PC-9 (cell line): Measurements from ENCODE around the gene IGF2R. TPM values are rescaled to one million over a fixed set of nuclear protein-coding genes. Genes with fewer than 3 reads are reported as not detected.

Experiments used
- BruUV-seq: library from RNA; stranded (reverse); fragments of 400-500 nt; replicated peaks from 2 replicates; lab custom pipeline; 2021; lab: Mats Ljungman, UMichigan
- CTCF ChIA-PET: fragments of 300-600 bp; sonication (Branson Sonifier 250); formaldehyde crosslinking; loops from one replicate; lab custom pipeline; 2022; ENCODE audit warnings: antibody characterized with exemption; lab: Charles Lee
- POLR2A ChIA-PET: fragments of 300-600 bp; sonication (Branson Sonifier 250); formaldehyde crosslinking; loops from one replicate; lab custom pipeline; 2022; ENCODE audit warnings: antibody characterized with exemption; ENCODE audit not compliant: unreplicated experiment; lab: Charles Lee
- DNase-seq, 2 experiments: peaks; one replicate each; pipeline versions ENCODE4 v3.0.0 to v3.0.0-alpha.2; 2015 to 2022; ENCODE audit warnings: mixed read lengths in 1 of 2
- H2AFZ ChIP-seq: fragments of 200-600 bp; sonication (generic); 2 replicates; pipeline ENCODE4 v1.8.1; 2017; ENCODE audit warnings: antibody characterized with exemption
- H3F3A ChIP-seq: fragments of 200-600 bp; sonication (generic); 2 replicates; pipeline ENCODE4 v1.8.1; 2017; ENCODE audit warnings: antibody characterized with exemption, mild to moderate bottlenecking, low read depth; ENCODE audit not compliant: insufficient read depth
- H3K27ac ChIP-seq: fragments of 200-600 bp; sonication (generic); 2 replicates; pipeline ENCODE4 v1.6.1; 2016; ENCODE audit warnings: mixed run types
- H3K27me3 ChIP-seq: fragments of 200-600 bp; sonication (generic); 2 replicates; pipeline ENCODE4 v1.6.1; 2016; ENCODE audit warnings: low read depth, mixed run types; ENCODE audit not compliant: insufficient read depth
- H3K36me3 ChIP-seq: fragments of 200-600 bp; sonication (generic); 2 replicates; pipeline ENCODE4 v1.6.1; 2016; ENCODE audit warnings: low read depth, mixed run types
- H3K4me1 ChIP-seq: fragments of 200-600 bp; sonication (generic); replicated peaks from 2 replicates; pipeline ENCODE4 v1.6.1; 2016; ENCODE audit warnings: mixed run types; ENCODE audit not compliant: insufficient read depth
- H3K4me2 ChIP-seq: fragments of 200-600 bp; sonication (generic); 2 replicates; pipeline ENCODE4 v1.6.1; 2017; ENCODE audit warnings: mixed run types
- H3K4me3 ChIP-seq: fragments of 200-600 bp; sonication (generic); 2 replicates; pipeline ENCODE4 v1.6.1; 2016; ENCODE audit warnings: mixed run types
- H3K79me2 ChIP-seq: fragments of 200-600 bp; sonication (generic); 2 replicates; pipeline ENCODE4 v1.6.1; 2017; ENCODE audit warnings: low read depth, mixed run types
- H3K9me2 ChIP-seq: fragments of 200-600 bp; sonication (generic); 2 replicates; pipeline ENCODE4 v1.8.1; 2017; ENCODE audit warnings: mild to moderate bottlenecking; ENCODE audit not compliant: insufficient read depth
- H3K9me3 ChIP-seq: fragments of 200-600 bp; sonication (generic); 2 replicates; pipeline ENCODE4 v1.8.1; 2016; ENCODE audit warnings: low read depth; ENCODE audit not compliant: insufficient read depth
- H4K20me1 ChIP-seq: fragments of 200-600 bp; sonication (generic); 2 replicates; pipeline ENCODE4 v1.8.1; 2017; ENCODE audit not compliant: insufficient read depth
- CTCF ChIP-seq: fragments of 200-600 bp; sonication (generic); conservative IDR thresholded peaks from 2 replicates; pipeline ENCODE4 v1.6.1; 2017; ENCODE audit warnings: mixed run types, antibody characterized with exemption, mild to moderate bottlenecking, moderate library complexity
- EZH2 ChIP-seq: fragments of 200-600 bp; sonication (generic); IDR thresholded peaks from 2 replicates; pipeline ENCODE4 v1.8.0; 2017; ENCODE audit warnings: antibody characterized with exemption, low read depth
- intact Hi-C: fragments of 100-400 bp; cut with micrococcal nuclease; formaldehyde crosslinking; loops from one replicate; pipeline ENCODE4 v1.10.0; 2022; ENCODE audit not compliant: unreplicated experiment
- total RNA-seq: library from RNA; stranded (reverse); gene quantifications from 2 replicates; pipeline ENCODE4 v1.2.3, GENCODE V29; 2021

IGF2R gene
- total RNA-seq, 1 experiment from 2014 or later, result 53.1 TPM

GRCh38 chr6:160078883-160079685, 110.2 kb downstream of the IGF2R start:
- CTCF ChIA-PET, result no interaction called here
- Histone ChIP-seq H3K27me3 (no peaks in the 10 kb centered on the region), H4K20me1 (no peaks in the 10 kb centered on the region), H3K4me3 (no peak overlapping the region), H3K27ac (no peak overlapping the region), H2AFZ (no peak overlapping the region), H3K4me2 (no peak overlapping the region), H3K9me2 (no peaks in the 10 kb centered on the region), H3K79me2 (no peaks in the 10 kb centered on the region), H3F3A (no peaks in the 10 kb centered on the region), H3K36me3 (no peaks in the 10 kb centered on the region), H3K9me3 (no peaks in the 10 kb centered on the region), H3K4me1 (no peaks in the 10 kb centered on the region)
- DNase-seq, result no peak
- POLR2A ChIA-PET, result no interaction called here
- BruUV-seq, result no TSS peak
- no peak for TF ChIP-seq EZH2
- intact Hi-C loops, result no loop called here

- no peak for DNase-seq
- H3K4me1 ChIP-seq, result no peaks in the 10 kb centered on the region
- H3K4me3 ChIP-seq, result no peak overlapping the region
- intact Hi-C loops, result no loop called here
- no peaks in the 10 kb centered on the region for H3K27me3 ChIP-seq
- H3K79me2 ChIP-seq, result no peaks in the 10 kb centered on the region
- no peaks in the 10 kb centered on the region for H3K9me2 ChIP-seq
- H3K9me3 ChIP-seq, result no peaks in the 10 kb centered on the region
- no peak overlapping the region for H3K27ac ChIP-seq
- TF ChIP-seq EZH2 (no peak), CTCF (no peak)
- POLR2A ChIA-PET, result no interaction called here
- H3K4me2 ChIP-seq, result no peak overlapping the region
- no peaks in the 10 kb centered on the region for H4K20me1 ChIP-seq
- H3F3A ChIP-seq, result no peaks in the 10 kb centered on the region
- CTCF ChIA-PET, result no interaction called here
- H3K36me3 ChIP-seq, result no peaks in the 10 kb centered on the region
- no peak overlapping the region for H2AFZ ChIP-seq
- no TSS peak for BruUV-seq
Measured at GRCh38 chr6:160079686-160080043, 110.8 kb downstream of the IGF2R start.

- no peak for DNase-seq
- H3K9me3 ChIP-seq, result no peaks in the 10 kb centered on the region
- no peaks in the 10 kb centered on the region for H4K20me1 ChIP-seq
- CTCF ChIA-PET, result no interaction called here
- no peaks in the 10 kb centered on the region for H3K4me1 ChIP-seq
- BruUV-seq, result no TSS peak
- no peak overlapping the region for H3K4me2 ChIP-seq
- no peaks in the 10 kb centered on the region for H3K36me3 ChIP-seq
- no peaks in the 10 kb centered on the region for H3K9me2 ChIP-seq
- H3K79me2 ChIP-seq, result no peaks in the 10 kb centered on the region
- POLR2A ChIA-PET, result no interaction called here
- intact Hi-C loops, result no loop called here
- H3K4me3 ChIP-seq, result no peak overlapping the region
- H3K27ac ChIP-seq, result no peak overlapping the region
- H3K27me3 ChIP-seq, result no peaks in the 10 kb centered on the region
- no peaks in the 10 kb centered on the region for H3F3A ChIP-seq
- no peak overlapping the region for H2AFZ ChIP-seq
- TF ChIP-seq CTCF (no peak), EZH2 (no peak)
Measured at GRCh38 chr6:160080097-160080496, 111.2 kb downstream of the IGF2R start.
